RWPE2 (cell line): ENCODE results near the gene PSMC6.
"Not testable (repeated sequence)": the region's sequence is repeated elsewhere in the genome, so short reads cannot be mapped to it uniquely, and the experiment has no call there.

ENCODE experiments used
- ATAC-seq: fragments of 200-7000 bp; cut with Tn5 transposase; 3 replicates; pipeline ENCODE4 v1.9.1; 2021; ENCODE audit warnings: low read depth
- DNase-seq: peaks from one replicate; pipeline ENCODE4 v3.0.0-alpha.2; 2020; ENCODE audit warnings: low spot score
- H3K27ac ChIP-seq: fragments of 450-650 bp; 2 replicates; pipeline ENCODE4 v1.5.1; 2017; ENCODE audit warnings: mild to moderate bottlenecking; ENCODE audit not compliant: poor library complexity, severe bottlenecking
- H3K27me3 ChIP-seq: fragments of 250-450 bp; sonication (Bioruptor Pico); 2 replicates; pipeline ENCODE4 v1.5.1; 2021; ENCODE audit warnings: mild to moderate bottlenecking, moderate library complexity; ENCODE audit not compliant: insufficient read depth, poor library complexity, severe bottlenecking
- H3K36me3 ChIP-seq: fragments of 250-450 bp; sonication (Bioruptor Pico); 2 replicates; pipeline ENCODE4 v1.5.1; 2020; ENCODE audit warnings: low read depth, mild to moderate bottlenecking, moderate library complexity
- H3K4me1 ChIP-seq: fragments of 250-450 bp; sonication (Bioruptor Pico); 2 replicates; pipeline ENCODE4 v1.5.1; 2021; ENCODE audit warnings: mild to moderate bottlenecking, moderate library complexity; ENCODE audit not compliant: insufficient read depth, poor library complexity, severe bottlenecking
- H3K4me3 ChIP-seq: fragments of 250-450 bp; sonication (Bioruptor Pico); 2 replicates; pipeline ENCODE4 v1.5.1; 2021; ENCODE audit warnings: mild to moderate bottlenecking, moderate library complexity; ENCODE audit not compliant: severe bottlenecking
- H3K9me3 ChIP-seq: fragments of 250-450 bp; sonication (Bioruptor Pico); 2 replicates; pipeline ENCODE4 v1.5.1; 2021; ENCODE audit warnings: mild to moderate bottlenecking, moderate library complexity; ENCODE audit not compliant: severe bottlenecking
- TF ChIP-seq, protein P1 (sequence below): fragments of 450-650 bp; IDR thresholded peaks from one replicate; pipeline ENCODE4 v1.5.1; 2017; ENCODE audit warnings: mild to moderate bottlenecking, moderate library complexity; ENCODE audit not compliant: poor library complexity, severe bottlenecking

PSMC6 gene

GRCh38 chr14:52759145-52759544 is 52.1 kb downstream of the PSMC6 start:
- Histone ChIP-seq H3K27me3 (no peaks in the 10 kb centered on the region), H3K9me3 (no peaks in the 10 kb centered on the region), H3K4me1 (no peaks in the 10 kb centered on the region), H3K36me3 (peaks cover 71% of the 10 kb centered on the region), H3K27ac (no peak overlapping the region), H3K4me3 (no peak overlapping the region)
- TF ChIP-seq, protein P1, sequence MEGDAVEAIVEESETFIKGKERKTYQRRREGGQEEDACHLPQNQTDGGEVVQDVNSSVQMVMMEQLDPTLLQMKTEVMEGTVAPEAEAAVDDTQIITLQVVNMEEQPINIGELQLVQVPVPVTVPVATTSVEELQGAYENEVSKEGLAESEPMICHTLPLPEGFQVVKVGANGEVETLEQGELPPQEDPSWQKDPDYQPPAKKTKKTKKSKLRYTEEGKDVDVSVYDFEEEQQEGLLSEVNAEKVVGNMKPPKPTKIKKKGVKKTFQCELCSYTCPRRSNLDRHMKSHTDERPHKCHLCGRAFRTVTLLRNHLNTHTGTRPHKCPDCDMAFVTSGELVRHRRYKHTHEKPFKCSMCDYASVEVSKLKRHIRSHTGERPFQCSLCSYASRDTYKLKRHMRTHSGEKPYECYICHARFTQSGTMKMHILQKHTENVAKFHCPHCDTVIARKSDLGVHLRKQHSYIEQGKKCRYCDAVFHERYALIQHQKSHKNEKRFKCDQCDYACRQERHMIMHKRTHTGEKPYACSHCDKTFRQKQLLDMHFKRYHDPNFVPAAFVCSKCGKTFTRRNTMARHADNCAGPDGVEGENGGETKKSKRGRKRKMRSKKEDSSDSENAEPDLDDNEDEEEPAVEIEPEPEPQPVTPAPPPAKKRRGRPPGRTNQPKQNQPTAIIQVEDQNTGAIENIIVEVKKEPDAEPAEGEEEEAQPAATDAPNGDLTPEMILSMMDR: no peak
- DNase-seq (no peak), ATAC-seq (no peak)

DNA sequence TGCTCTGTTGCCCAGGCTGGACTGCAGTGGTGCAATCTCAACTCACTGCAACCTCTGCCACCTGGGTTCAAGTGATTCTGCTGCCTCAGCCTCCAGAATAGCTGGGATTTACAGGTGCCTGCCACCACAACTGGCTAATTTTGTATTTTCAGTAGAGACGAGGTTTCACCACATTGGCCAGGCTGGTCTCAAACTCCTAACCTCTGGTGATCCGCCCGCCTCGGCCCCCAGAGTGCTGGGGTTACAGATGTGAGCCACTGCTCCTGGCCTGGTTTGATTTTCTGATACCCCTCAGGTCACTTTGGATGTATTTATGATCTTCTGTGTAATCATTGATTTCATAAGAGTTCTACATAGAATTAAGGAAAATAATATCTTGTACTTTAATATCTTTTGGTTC is 55.9 kb downstream of the PSMC6 start:
- H3K4me3 ChIP-seq, ATAC-seq, H3K27me3 ChIP-seq, DNase-seq, H3K27ac ChIP-seq, H3K9me3 ChIP-seq, H3K4me1 ChIP-seq: not testable (repeated sequence)
- H3K36me3 ChIP-seq: peaks cover 57% of the 10 kb centered on the region

GRCh38 chr14:52767058-52767833 is 60.2 kb downstream of the PSMC6 start:
- ATAC-seq: peak; percentile 54; the same call in 1 of the 3 replicates

GRCh38 chr14:52769887-52770286 is 62.9 kb downstream of the PSMC6 start:
- no peaks in the 10 kb centered on the region for H3K9me3 ChIP-seq
- H3K27me3 ChIP-seq: no peaks in the 10 kb centered on the region
- no peak overlapping the region for H3K27ac ChIP-seq
- TF ChIP-seq, protein P1: no peak
- no peak overlapping the region for H3K4me3 ChIP-seq
- H3K4me1 ChIP-seq: no peaks in the 10 kb centered on the region
- peaks cover 68% of the 10 kb centered on the region for H3K36me3 ChIP-seq
- DNase-seq (no peak), ATAC-seq (0 out of 3 replicates have a peak, but pooled peaks have one; percentile 24)

More at GRCh38 chr14:52767058-52767833, 60.2 kb downstream of the PSMC6 start:
- TF ChIP-seq, protein P1: no peak
- Histone ChIP-seq H3K27ac (no peak overlapping the region), H3K4me3 (no peak overlapping the region), H3K9me3 (no peaks in the 10 kb centered on the region), H3K36me3 (peaks cover 61% of the 10 kb centered on the region), H3K27me3 (no peaks in the 10 kb centered on the region), H3K4me1 (no peaks in the 10 kb centered on the region)
- DNase-seq: no peak

- peaks cover 91% of the 10 kb centered on the region for H3K36me3 ChIP-seq
- DNase-seq: no peak
- ATAC-seq: no peak
Observed at GRCh38 chr14:52776816-52777215, 69.8 kb downstream of the PSMC6 start.

More at GRCh38 chr14:52776816-52777215, 69.8 kb downstream of the PSMC6 start:
- no peak overlapping the region for H3K4me3 ChIP-seq
- H3K9me3 ChIP-seq: no peaks in the 10 kb centered on the region
- peaks cover 6% of the 10 kb centered on the region for H3K4me1 ChIP-seq
- H3K27ac ChIP-seq: no peak overlapping the region
- TF ChIP-seq, protein P1: no peak
- H3K27me3 ChIP-seq: no peaks in the 10 kb centered on the region
